PC-9 (cell line): ENCODE results near the gene PEAK1. TPM values are rescaled to one million over a fixed set of nuclear protein-coding genes. Genes with fewer than 3 reads are reported as not detected.

Source experiments
- BruUV-seq: library from RNA; stranded (reverse); fragments of 400-500 nt; replicated peaks from 2 replicates; lab custom pipeline; 2021; lab: Mats Ljungman, UMichigan
- CTCF ChIA-PET: fragments of 300-600 bp; sonication (Branson Sonifier 250); formaldehyde crosslinking; loops from one replicate; lab custom pipeline; 2022; ENCODE audit warnings: antibody characterized with exemption; lab: Charles Lee
- POLR2A ChIA-PET: fragments of 300-600 bp; sonication (Branson Sonifier 250); formaldehyde crosslinking; loops from one replicate; lab custom pipeline; 2022; ENCODE audit warnings: antibody characterized with exemption; ENCODE audit not compliant: unreplicated experiment; lab: Charles Lee
- DNase-seq, 2 experiments: peaks; one replicate each; pipeline versions ENCODE4 v3.0.0 to v3.0.0-alpha.2; 2015 to 2022; ENCODE audit warnings: mixed read lengths in 1 of 2
- H2AFZ ChIP-seq: fragments of 200-600 bp; sonication (generic); 2 replicates; pipeline ENCODE4 v1.8.1; 2017; ENCODE audit warnings: antibody characterized with exemption
- H3F3A ChIP-seq: fragments of 200-600 bp; sonication (generic); 2 replicates; pipeline ENCODE4 v1.8.1; 2017; ENCODE audit warnings: antibody characterized with exemption, mild to moderate bottlenecking, low read depth; ENCODE audit not compliant: insufficient read depth
- H3K27ac ChIP-seq: fragments of 200-600 bp; sonication (generic); 2 replicates; pipeline ENCODE4 v1.6.1; 2016; ENCODE audit warnings: mixed run types
- H3K27me3 ChIP-seq: fragments of 200-600 bp; sonication (generic); 2 replicates; pipeline ENCODE4 v1.6.1; 2016; ENCODE audit warnings: low read depth, mixed run types; ENCODE audit not compliant: insufficient read depth
- H3K36me3 ChIP-seq: fragments of 200-600 bp; sonication (generic); 2 replicates; pipeline ENCODE4 v1.6.1; 2016; ENCODE audit warnings: low read depth, mixed run types
- H3K4me1 ChIP-seq: fragments of 200-600 bp; sonication (generic); replicated peaks from 2 replicates; pipeline ENCODE4 v1.6.1; 2016; ENCODE audit warnings: mixed run types; ENCODE audit not compliant: insufficient read depth
- H3K4me2 ChIP-seq: fragments of 200-600 bp; sonication (generic); 2 replicates; pipeline ENCODE4 v1.6.1; 2017; ENCODE audit warnings: mixed run types
- H3K4me3 ChIP-seq: fragments of 200-600 bp; sonication (generic); 2 replicates; pipeline ENCODE4 v1.6.1; 2016; ENCODE audit warnings: mixed run types
- H3K79me2 ChIP-seq: fragments of 200-600 bp; sonication (generic); 2 replicates; pipeline ENCODE4 v1.6.1; 2017; ENCODE audit warnings: low read depth, mixed run types
- H3K9me2 ChIP-seq: fragments of 200-600 bp; sonication (generic); 2 replicates; pipeline ENCODE4 v1.8.1; 2017; ENCODE audit warnings: mild to moderate bottlenecking; ENCODE audit not compliant: insufficient read depth
- H3K9me3 ChIP-seq: fragments of 200-600 bp; sonication (generic); 2 replicates; pipeline ENCODE4 v1.8.1; 2016; ENCODE audit warnings: low read depth; ENCODE audit not compliant: insufficient read depth
- H4K20me1 ChIP-seq: fragments of 200-600 bp; sonication (generic); 2 replicates; pipeline ENCODE4 v1.8.1; 2017; ENCODE audit not compliant: insufficient read depth
- EZH2 ChIP-seq: fragments of 200-600 bp; sonication (generic); IDR thresholded peaks from 2 replicates; pipeline ENCODE4 v1.8.0; 2017; ENCODE audit warnings: antibody characterized with exemption, low read depth
- intact Hi-C: fragments of 100-400 bp; cut with micrococcal nuclease; formaldehyde crosslinking; loops from one replicate; pipeline ENCODE4 v1.10.0; 2022; ENCODE audit not compliant: unreplicated experiment
- total RNA-seq: library from RNA; stranded (reverse); gene quantifications from 2 replicates; pipeline ENCODE4 v1.2.3, GENCODE V29; 2021
- TF ChIP-seq, protein P1 (sequence below): fragments of 200-600 bp; sonication (generic); conservative IDR thresholded peaks from 2 replicates; pipeline ENCODE4 v1.6.1; 2017; ENCODE audit warnings: mixed run types, antibody characterized with exemption, mild to moderate bottlenecking, moderate library complexity

PEAK1 gene
- total RNA-seq, 1 experiment from 2014 or later = 20.7 TPM

DNA sequence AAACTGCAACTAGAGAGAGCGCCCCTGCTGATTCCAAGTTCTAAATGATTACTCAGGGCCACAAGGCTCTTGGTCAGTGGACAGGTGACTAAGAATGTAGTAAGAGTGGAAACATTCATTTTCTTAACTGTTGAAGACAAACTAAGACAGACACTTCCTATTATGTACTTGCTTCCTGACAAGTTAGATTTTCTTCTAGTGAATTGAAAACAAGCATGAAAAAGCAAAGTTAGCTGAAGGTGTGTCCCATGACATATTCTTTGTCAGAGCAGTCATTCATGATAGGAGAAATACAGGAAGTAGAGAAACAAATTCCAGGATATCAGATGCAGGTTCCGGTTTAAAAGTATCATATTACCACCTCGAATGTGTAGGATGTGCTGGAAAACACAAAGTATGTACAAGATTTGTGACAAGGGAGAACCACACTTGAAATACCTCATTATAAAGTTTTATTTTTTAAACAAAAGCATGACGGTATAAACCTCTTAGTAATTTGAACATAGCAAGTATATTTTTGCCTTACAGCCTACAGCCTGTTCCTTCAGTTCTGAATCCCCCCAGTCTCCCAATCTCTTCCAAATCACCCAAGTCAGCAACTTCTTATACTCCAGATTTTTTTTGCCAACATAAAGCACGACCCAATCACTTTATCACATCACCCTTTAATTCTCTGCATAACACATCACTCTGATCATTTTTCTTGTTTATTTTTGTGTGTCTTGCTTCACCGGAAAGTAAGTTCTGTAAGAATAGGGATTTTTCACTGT, 355.2 kb downstream of the PEAK1 start:
- Histone ChIP-seq H3K4me2 (peak overlapping the region; percentile 60), H3K4me3 (peak overlapping the region; percentile 30; the same call in 1 of the 2 replicates), H4K20me1 (0 out of 2 replicates have a peak, but pooled peaks cover 7% of the 10 kb centered on the region), H3K4me1 (peaks cover 82% of the 10 kb centered on the region), H3K9me3 (no peaks in the 10 kb centered on the region), H2AFZ (no peak overlapping the region), H3F3A (peaks cover 58% of the 10 kb centered on the region), H3K27me3 (no peaks in the 10 kb centered on the region), H3K27ac (peak overlapping the region; percentile 83), H3K36me3 (no peaks in the 10 kb centered on the region), H3K79me2 (peaks cover 87% of the 10 kb centered on the region), H3K9me2 (no peaks in the 10 kb centered on the region)
- ChIA-PET POLR2A (no interaction called here), CTCF (no interaction called here)
- DNase-seq = peak in 1 of 2 experiments; percentile 88
- BruUV-seq = no TSS peak
- intact Hi-C loops = no loop called here
- TF ChIP-seq, protein P1, sequence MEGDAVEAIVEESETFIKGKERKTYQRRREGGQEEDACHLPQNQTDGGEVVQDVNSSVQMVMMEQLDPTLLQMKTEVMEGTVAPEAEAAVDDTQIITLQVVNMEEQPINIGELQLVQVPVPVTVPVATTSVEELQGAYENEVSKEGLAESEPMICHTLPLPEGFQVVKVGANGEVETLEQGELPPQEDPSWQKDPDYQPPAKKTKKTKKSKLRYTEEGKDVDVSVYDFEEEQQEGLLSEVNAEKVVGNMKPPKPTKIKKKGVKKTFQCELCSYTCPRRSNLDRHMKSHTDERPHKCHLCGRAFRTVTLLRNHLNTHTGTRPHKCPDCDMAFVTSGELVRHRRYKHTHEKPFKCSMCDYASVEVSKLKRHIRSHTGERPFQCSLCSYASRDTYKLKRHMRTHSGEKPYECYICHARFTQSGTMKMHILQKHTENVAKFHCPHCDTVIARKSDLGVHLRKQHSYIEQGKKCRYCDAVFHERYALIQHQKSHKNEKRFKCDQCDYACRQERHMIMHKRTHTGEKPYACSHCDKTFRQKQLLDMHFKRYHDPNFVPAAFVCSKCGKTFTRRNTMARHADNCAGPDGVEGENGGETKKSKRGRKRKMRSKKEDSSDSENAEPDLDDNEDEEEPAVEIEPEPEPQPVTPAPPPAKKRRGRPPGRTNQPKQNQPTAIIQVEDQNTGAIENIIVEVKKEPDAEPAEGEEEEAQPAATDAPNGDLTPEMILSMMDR = no peak
- no peak for TF ChIP-seq EZH2

DNA sequence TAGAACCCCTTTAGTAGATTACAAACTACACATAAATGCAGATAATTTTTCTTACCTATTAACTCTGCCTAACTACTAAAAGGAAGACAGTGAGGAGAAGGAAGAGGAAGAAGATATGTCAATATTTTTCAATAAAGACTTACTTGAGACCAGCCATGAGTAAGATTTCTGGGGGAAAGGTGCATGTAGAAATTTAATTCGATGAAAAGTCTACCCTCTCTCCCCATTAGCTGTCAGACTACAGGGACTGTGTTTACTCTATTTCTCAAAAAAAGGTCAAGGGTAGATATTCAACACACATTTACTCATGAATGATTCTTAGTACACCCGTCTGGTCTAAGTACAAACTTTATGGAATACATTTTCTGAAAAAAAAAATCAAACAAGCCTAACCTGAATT, 355.8 kb downstream of the PEAK1 start:
- no peak overlapping the region for H2AFZ ChIP-seq
- peak overlapping the region; percentile 83 for H3K27ac ChIP-seq
- peaks cover 76% of the 10 kb centered on the region for H3K4me1 ChIP-seq
- no peaks in the 10 kb centered on the region for H3K27me3 ChIP-seq
- peaks cover 58% of the 10 kb centered on the region for H3F3A ChIP-seq
- ChIA-PET CTCF (no interaction called here), POLR2A (no interaction called here)
- TF ChIP-seq, protein P1 = no peak
- no peak for TF ChIP-seq EZH2
- H3K36me3 ChIP-seq = no peaks in the 10 kb centered on the region
- H4K20me1 ChIP-seq = 0 out of 2 replicates have a peak, but pooled peaks cover 7% of the 10 kb centered on the region
- H3K4me3 ChIP-seq = peak overlapping the region; percentile 30; the same call in 1 of the 2 replicates
- H3K9me3 ChIP-seq = no peaks in the 10 kb centered on the region
- peaks cover 87% of the 10 kb centered on the region for H3K79me2 ChIP-seq
- H3K4me2 ChIP-seq = peak overlapping the region; percentile 60
- intact Hi-C loops = no loop called here
- no TSS peak for BruUV-seq
- peak in 1 of 2 experiments; percentile 51 for DNase-seq
- H3K9me2 ChIP-seq = no peaks in the 10 kb centered on the region

DNA sequence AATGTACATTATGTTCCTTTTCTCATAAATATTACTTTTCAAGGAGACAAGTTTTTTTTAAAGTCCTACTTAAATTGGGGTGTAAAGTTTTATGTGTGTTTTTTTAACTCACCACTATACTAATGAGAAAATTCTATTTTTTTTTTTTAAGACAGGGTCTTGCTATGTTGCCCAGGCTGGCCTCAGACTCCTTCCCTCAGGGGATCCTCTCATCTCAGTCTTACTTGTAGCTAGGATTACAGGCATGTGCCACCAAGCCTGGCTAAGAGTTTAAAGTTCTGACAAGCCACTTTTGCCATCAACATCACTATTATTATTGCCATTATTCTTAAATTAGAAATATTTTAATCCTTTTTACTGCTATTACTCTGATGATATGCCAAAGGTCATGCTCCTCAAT, 356.7 kb downstream of the PEAK1 start:
- no peaks in the 10 kb centered on the region for H3K27me3 ChIP-seq
- no TSS peak for BruUV-seq
- H3K9me3 ChIP-seq = no peaks in the 10 kb centered on the region
- ChIA-PET POLR2A (no interaction called here), CTCF (interaction anchor here (0.7 kb wide), 1 partner anchor 37 kb away, joined by 3 read pairs; no protein-coding TSS in a partner anchor)
- no peak for DNase-seq
- peaks cover 84% of the 10 kb centered on the region for H3K79me2 ChIP-seq
- peaks cover 69% of the 10 kb centered on the region for H3K4me1 ChIP-seq
- H4K20me1 ChIP-seq = 0 out of 2 replicates have a peak, but pooled peaks cover 7% of the 10 kb centered on the region
- TF ChIP-seq, protein P1 = no peak
- no peak for TF ChIP-seq EZH2
- no peak overlapping the region for H2AFZ ChIP-seq
- peak overlapping the region; percentile 83 for H3K27ac ChIP-seq
- no peaks in the 10 kb centered on the region for H3K36me3 ChIP-seq
- H3K4me2 ChIP-seq = peak overlapping the region; percentile 60
- no peak overlapping the region for H3K4me3 ChIP-seq
- no peaks in the 10 kb centered on the region for H3K9me2 ChIP-seq
- H3F3A ChIP-seq = peaks cover 52% of the 10 kb centered on the region
- intact Hi-C loops = no loop called here
